Endothelial cell of umbilical vein (primary cell): ENCODE data around the gene GPAT3.
A peak's percentile ranks its signal among the peaks of the same experiment; 100 is the strongest.

Experiments used
- CTCF ChIP-seq, 2 donors: IDR thresholded peaks; 1 replicate in 1 of 2; 2 replicates in 1 of 2; pipeline ENCODE4 v1.5.1; 2011; ENCODE audit warnings: low read length in 2 of 2, mild to moderate bottlenecking in 2 of 2, moderate library complexity in 2 of 2, control low read depth in 1 of 2, inconsistent platforms in 1 of 2, low read depth in 1 of 2; ENCODE audit not compliant: insufficient read depth in 1 of 2; ENCODE audit errors: extremely low read depth in 1 of 2
- EZH2 ChIP-seq: IDR thresholded peaks from 2 replicates; pipeline ENCODE4 v1.6.1; 2012; ENCODE audit warnings: borderline replicate concordance, low read depth, mild to moderate bottlenecking, moderate library complexity, low read length, inconsistent platforms; ENCODE audit not compliant: severe bottlenecking
- FOS ChIP-seq: IDR thresholded peaks from 2 replicates; pipeline ENCODE4 v1.6.1; 2011; ENCODE audit warnings: mild to moderate bottlenecking, low read length, moderate library complexity, borderline replicate concordance; ENCODE audit not compliant: insufficient read depth
- GATA2 ChIP-seq: IDR thresholded peaks from 2 replicates; pipeline ENCODE4 v1.7.0; 2011; ENCODE audit warnings: low read depth, mild to moderate bottlenecking, moderate library complexity, mixed read lengths, low read length; ENCODE audit not compliant: insufficient read length, insufficient read depth
- JUN ChIP-seq: IDR thresholded peaks from 2 replicates; pipeline ENCODE4 v1.6.1; 2011; ENCODE audit warnings: borderline replicate concordance, low read depth; ENCODE audit not compliant: insufficient read length, insufficient read depth
- MAX ChIP-seq: IDR thresholded peaks from 2 replicates; pipeline ENCODE4 v1.6.1; 2011; ENCODE audit not compliant: insufficient read depth, insufficient read length
- MYC ChIP-seq: IDR thresholded peaks from one replicate; pipeline ENCODE4 v1.6.1; 2011; ENCODE audit warnings: mild to moderate bottlenecking, low read depth, low read length
- POLR2A ChIP-seq: IDR thresholded peaks from 2 replicates; pipeline ENCODE4 v1.6.1; 2012; ENCODE audit warnings: low read depth, mild to moderate bottlenecking, control low read depth, low read length
- POLR2AphosphoS5 ChIP-seq: IDR thresholded peaks from 2 replicates; pipeline ENCODE4 v1.6.1; 2012; ENCODE audit warnings: low read depth, mild to moderate bottlenecking, control low read depth, low read length, moderate library complexity; ENCODE audit not compliant: insufficient read depth

- TF ChIP-seq CTCF (IDR thresholded peaks at IDR 0.05; ENCODE audit: extremely low read depth in 1 of 2, insufficient read depth in 1 of 2, low read depth in 1 of 2, low read length in 2 of 2) (no peak), FOS (peak; percentile 97), POLR2AphosphoS5 (peak; percentile 61), EZH2 (no peak), MAX (no peak), POLR2A (no peak), JUN (peak; percentile 76), MYC (no peak), GATA2 (no peak)
Observed at GRCh38 chr4:83548151-83548905, 12.4 kb downstream of the GPAT3 start.
